RWPE1 (cell line): ENCODE data around the gene KRT34.
"Not testable (repeated sequence)": the region's sequence is repeated elsewhere in the genome, so short reads cannot be mapped to it uniquely, and the experiment has no call there.

Source experiments
- CTCF ChIA-PET: fragments of 350-600 bp; sonication (Branson Sonifier 250); formaldehyde crosslinking; extraction: SDS; loops from one replicate; lab custom pipeline; 2021; lab: Yijun Ruan, JAX
- POLR2A ChIA-PET: fragments of 400-600 bp; formaldehyde crosslinking; extraction: SDS; loops from one replicate; lab custom pipeline; 2020; ENCODE audit warnings: antibody characterized with exemption; ENCODE audit not compliant: low non-redundant PET; lab: Yijun Ruan, JAX
- DNase-seq: peaks from one replicate; pipeline ENCODE4 v3.0.0; 2012; ENCODE audit warnings: low spot score
- H3K27ac ChIP-seq: fragments of 450-650 bp; 2 replicates; pipeline ENCODE4 v1.5.1; 2017
- TF ChIP-seq, protein P1 (sequence below): fragments of 450-650 bp; conservative IDR thresholded peaks from 2 replicates; pipeline ENCODE4 v1.5.1; 2017; ENCODE audit warnings: low read depth, mild to moderate bottlenecking

Gene KRT34

DNA sequence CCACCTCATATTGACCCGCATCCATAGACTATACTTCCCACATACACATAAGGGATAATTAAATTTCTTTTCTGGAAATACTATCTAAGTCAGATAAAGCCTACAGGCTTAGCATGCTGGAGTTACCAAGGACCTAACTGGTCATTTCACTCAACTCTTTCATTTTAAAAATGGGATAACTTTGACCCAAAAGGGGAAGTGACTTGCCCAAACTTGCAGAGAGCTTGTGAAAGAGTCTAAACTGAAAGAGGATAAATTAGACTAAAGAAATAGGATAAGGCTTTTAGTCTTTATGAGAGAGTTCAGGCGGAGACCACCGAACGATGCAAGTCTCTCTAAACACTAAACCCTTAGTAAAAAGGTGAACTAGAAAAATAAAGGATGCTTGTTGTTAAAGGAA lies 27.6 kb downstream of the KRT34 start:
- POLR2A ChIA-PET = no interaction called here
- TF ChIP-seq, protein P1, sequence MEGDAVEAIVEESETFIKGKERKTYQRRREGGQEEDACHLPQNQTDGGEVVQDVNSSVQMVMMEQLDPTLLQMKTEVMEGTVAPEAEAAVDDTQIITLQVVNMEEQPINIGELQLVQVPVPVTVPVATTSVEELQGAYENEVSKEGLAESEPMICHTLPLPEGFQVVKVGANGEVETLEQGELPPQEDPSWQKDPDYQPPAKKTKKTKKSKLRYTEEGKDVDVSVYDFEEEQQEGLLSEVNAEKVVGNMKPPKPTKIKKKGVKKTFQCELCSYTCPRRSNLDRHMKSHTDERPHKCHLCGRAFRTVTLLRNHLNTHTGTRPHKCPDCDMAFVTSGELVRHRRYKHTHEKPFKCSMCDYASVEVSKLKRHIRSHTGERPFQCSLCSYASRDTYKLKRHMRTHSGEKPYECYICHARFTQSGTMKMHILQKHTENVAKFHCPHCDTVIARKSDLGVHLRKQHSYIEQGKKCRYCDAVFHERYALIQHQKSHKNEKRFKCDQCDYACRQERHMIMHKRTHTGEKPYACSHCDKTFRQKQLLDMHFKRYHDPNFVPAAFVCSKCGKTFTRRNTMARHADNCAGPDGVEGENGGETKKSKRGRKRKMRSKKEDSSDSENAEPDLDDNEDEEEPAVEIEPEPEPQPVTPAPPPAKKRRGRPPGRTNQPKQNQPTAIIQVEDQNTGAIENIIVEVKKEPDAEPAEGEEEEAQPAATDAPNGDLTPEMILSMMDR = no peak
- no peak for DNase-seq
- CTCF ChIA-PET = interaction anchor here (0.6 kb wide), 2 partner anchors 31 to 496 kb away, joined by 4 to 6 read pairs; no protein-coding TSS in a partner anchor
- no peak overlapping the region for H3K27ac ChIP-seq

DNA sequence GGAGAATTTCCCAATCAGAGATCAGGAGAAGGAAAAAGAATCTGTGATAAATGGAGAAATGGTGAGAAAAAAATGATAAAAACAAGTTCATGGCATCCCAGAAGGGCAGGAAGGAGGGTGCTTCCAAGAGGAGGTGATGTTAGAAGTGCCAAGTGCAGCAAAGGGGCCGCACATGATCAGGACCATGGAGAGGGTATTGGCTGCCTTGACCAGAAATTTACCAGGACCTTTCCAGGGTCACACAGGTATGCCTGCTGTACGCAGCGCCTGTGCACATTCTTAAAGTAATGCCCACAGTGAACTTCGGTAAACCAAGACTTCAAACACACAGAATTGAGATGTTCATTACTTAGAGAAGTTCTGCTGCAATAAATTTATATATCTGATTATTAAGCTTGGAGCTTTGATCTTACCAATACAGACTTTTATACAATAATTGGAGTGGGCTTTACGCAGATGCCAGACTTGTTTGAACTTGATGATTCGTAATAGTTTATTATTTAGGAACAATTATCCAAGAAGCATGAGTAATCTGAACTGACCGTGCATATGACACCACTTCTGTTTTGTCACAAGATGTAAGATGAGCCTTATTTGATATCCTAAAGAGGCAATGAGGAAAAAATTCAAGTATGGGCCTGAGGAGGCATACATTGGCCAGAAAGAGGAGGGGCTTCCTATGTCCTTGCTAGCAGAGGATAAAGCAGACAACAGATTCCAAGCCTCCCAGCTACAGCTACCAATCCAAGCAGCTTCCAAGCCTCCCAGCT lies 29.3 kb downstream of the KRT34 start:
- TF ChIP-seq, protein P1 = no peak
- peak; percentile 23 for DNase-seq
- no peak overlapping the region for H3K27ac ChIP-seq
- ChIA-PET CTCF (no interaction called here), POLR2A (no interaction called here)

DNA sequence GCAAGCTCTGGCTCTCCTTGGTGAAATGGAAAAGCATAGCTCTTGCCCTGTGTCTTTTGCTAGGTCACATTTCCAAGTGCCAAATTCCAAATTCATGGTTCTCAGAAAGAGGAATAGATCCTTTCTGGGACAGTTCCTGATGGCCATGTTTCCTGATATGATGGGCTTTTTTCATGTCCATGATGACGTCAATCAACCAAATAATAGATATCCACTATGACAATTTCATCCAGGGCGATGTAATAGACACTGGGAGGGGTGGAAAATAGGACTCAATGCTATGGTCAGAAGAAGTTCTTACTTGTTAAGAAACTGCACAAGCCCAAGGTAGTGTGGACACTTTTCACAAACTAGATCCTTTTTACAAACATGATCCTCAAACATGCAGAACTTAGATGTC lies 30.9 kb downstream of the KRT34 start:
- CTCF ChIA-PET = no interaction called here
- TF ChIP-seq, protein P1 = no peak
- POLR2A ChIA-PET = no interaction called here
- H3K27ac ChIP-seq = no peak overlapping the region
- no peak for DNase-seq

DNA sequence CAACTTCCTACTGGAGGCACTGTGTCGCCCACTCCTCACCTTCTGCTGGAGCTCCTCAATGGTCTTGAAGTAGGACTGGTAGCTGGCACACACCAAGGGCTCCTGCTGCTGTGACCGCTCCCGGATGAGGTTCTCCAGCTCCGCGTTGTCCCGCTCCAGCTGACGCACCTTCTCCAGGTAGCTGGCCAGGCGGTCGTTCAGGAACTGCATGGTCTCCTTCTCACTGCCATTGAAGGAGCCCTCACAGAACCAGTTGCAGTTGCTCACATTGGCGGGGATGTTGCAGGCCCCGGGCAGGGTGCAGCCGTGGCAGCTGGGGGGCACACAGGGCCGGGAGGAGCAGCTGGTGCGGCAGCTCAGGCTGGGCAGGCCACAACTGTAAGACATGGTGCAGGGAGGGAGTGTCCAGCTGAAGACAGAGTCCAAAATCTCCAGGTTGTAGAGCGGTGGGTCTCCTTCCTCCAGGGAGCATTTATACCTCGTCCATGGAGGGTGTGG lies 31.7 kb downstream of the KRT34 start, which contains the start of gene KRT33A:
Gene KRT33A, minus strand, starts transcription at position 448 of the 498 bp plus-strand sequence. Its CDS starts 61 bp downstream, at position 387.
- H3K27ac ChIP-seq, CTCF ChIA-PET, POLR2A ChIA-PET, DNase-seq: not testable (repeated sequence)

DNA sequence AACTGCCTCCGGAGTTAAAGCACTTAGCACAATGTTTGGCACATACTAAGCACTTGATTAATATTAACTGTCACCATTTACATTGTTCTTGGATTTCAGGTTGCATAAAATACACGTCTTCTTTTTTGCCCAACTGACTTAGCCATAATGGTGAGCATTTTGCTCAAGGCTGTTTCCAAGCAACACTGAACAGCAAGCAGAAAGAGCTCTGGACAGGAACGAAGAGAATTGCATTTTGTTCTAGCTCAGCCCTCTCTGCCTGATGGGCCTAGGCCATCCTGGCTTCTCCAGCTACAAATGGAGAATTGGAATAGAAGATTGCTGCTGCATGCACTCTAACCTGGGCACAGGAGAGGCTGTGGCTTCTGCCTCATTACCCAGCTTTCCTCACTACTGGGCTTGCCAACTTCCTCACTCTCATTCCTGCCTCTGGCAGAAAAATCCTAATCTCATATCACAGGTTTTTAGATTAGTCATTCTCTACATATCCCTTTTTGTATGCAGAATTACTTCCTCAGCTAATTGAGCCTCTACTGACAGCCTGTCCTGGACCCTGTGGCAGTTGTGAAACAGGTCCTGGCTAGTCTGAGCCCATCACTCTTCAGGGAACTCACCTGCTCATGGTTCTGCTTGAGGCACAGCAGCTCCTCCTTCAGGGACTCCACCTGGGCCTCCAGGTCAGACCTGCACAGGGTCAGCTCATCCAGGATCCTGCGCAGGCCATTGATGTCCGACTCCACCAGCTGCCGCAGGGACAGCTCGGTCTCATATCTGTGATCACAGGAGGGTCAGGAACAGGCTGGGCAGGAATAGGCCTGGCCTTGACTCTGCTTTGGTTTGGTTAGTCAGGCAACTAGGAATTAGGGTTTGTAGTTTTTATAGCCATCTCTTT lies 34.0 kb downstream of the KRT34 start:
- no peak overlapping the region for H3K27ac ChIP-seq
- ChIA-PET CTCF (interaction anchor here (0.6 to 1.7 kb wide), 3 partner anchors 26 to 315 kb away, joined by 3 to 5 read pairs (median 5); no protein-coding TSS in a partner anchor), POLR2A (no interaction called here)
- DNase-seq = peak; percentile 8
- TF ChIP-seq, protein P1 = no peak

DNA sequence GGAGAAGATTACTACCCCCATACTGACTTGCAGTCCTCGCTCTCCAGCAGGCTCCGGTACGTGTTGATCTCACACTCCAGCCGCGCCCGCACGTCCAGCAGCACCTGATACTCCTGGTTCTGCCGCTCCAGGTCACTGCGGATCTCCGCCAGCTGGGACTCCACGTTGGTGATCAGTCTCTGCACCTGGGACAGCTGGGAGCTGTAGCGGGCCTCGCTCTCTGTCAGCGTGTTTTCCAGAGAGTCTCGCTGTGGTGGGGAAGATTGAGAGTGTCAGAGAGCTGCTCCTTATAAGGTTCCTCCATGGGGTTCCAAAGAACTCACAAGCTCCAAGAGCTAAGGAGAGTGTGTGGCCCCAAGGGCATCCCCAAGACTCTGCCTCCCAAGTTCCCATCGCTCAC lies 35.7 kb downstream of the KRT34 start:
- CTCF ChIA-PET = interaction anchor here (0.6 kb wide), 1 partner anchor 617 kb away, joined by 3 read pairs; no protein-coding TSS in a partner anchor
- DNase-seq, POLR2A ChIA-PET, H3K27ac ChIP-seq: not testable (repeated sequence)

DNA sequence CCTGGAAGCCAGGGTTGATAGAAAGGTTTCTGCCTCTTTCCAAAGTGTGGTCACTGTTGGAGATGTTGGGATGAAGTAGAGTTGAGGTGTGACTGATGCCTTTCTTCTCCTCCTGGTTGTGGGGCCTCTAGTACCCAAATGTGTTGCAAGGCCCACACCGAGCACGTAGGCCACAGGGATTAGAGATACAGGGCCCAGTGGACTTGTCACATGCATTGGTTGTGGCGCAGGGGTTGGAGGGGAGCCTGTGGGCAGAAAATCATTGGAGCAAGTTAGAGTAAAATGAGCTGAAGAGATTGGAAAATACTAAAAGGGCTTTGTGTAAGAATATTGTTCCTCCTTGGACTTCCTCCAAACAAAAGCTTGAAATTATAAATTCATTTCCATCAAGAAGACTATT lies 36.1 kb downstream of the KRT34 start:
- H3K27ac ChIP-seq = no peak overlapping the region
- CTCF ChIA-PET = interaction anchor here (0.6 kb wide), 1 partner anchor 617 kb away, joined by 3 read pairs; no protein-coding TSS in a partner anchor
- POLR2A ChIA-PET = no interaction called here
- no peak for DNase-seq
- TF ChIP-seq, protein P1 = no peak
